ENCODE measurements around the gene DHX57.

DNA sequence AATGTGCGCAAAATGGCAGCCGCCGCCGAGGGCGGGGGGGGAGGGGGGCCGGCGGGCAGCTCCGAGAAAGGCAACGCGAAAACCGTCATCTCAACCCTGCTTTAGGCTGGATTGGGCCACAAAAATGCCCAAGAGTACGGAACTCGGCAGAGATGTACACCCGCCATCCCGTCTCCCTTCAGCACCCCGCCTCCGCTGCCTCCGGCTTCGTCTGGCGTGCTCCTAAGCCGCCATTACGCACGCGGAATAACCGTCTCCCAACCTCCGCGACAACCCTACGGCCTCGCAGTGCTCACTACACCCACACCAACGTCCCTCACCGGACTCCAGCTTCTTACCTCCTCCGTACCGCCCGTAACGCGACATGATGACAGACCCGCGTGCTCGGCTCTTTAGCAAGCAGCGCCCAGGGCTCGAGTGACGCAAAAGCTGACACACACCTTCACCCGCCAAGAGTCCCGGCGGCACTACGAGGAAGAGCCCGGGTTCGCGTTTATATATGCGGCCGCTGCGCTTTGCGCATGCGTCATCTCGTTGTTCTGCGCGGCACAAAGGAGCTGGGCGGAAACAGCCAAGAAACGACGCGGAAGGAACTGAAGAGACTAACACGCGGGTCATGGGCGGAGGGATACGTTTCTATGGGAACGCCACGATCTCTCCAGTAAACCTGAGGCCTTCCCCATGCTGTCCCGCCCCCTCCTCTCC, 124.7 kb downstream of the DHX57 start, which contains the start of gene SRSF7:
- TF ChIP-seq, protein P1, sequence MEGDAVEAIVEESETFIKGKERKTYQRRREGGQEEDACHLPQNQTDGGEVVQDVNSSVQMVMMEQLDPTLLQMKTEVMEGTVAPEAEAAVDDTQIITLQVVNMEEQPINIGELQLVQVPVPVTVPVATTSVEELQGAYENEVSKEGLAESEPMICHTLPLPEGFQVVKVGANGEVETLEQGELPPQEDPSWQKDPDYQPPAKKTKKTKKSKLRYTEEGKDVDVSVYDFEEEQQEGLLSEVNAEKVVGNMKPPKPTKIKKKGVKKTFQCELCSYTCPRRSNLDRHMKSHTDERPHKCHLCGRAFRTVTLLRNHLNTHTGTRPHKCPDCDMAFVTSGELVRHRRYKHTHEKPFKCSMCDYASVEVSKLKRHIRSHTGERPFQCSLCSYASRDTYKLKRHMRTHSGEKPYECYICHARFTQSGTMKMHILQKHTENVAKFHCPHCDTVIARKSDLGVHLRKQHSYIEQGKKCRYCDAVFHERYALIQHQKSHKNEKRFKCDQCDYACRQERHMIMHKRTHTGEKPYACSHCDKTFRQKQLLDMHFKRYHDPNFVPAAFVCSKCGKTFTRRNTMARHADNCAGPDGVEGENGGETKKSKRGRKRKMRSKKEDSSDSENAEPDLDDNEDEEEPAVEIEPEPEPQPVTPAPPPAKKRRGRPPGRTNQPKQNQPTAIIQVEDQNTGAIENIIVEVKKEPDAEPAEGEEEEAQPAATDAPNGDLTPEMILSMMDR (conservative IDR thresholded peaks at IDR 0.05), result no peak
- no peak for TF ChIP-seq ZFX (IDR thresholded peaks at IDR 0.05)
